ENCODE data around the gene NACA. TPM values are rescaled to one million over a fixed set of nuclear protein-coding genes. Genes with fewer than 3 reads are reported as not detected.

Gene NACA
- total RNA-seq, 1 experiment from 2014 or later: 896 TPM

GRCh38 chr12:56718149-56718548 is 7.0 kb downstream of the NACA start:
- ATAC-seq: no peak
- H3K4me1 ChIP-seq (ENCODE audit: control insufficient read depth in 1 of 2, insufficient read depth in 2 of 2, low read length in 2 of 2): peaks cover 13 to 23% of the 10 kb centered on the region in 2 experiments; a peak in 3 of 4 replicates
- TF ChIP-seq ZFX (IDR thresholded peaks at IDR 0.05): no peak
- TF ChIP-seq JUND (IDR thresholded peaks at IDR 0.05): no peak
- TF ChIP-seq YY1 (IDR thresholded peaks at IDR 0.05; ENCODE audit: extremely low read depth, insufficient replicate concordance, low read depth, low read length): no peak
- TF ChIP-seq SP1 (IDR thresholded peaks at IDR 0.05; ENCODE audit: low read depth): no peak
- TF ChIP-seq ELF1 (IDR thresholded peaks at IDR 0.05; ENCODE audit: borderline replicate concordance, low read depth): no peak
- no peak for TF ChIP-seq SIN3A (IDR thresholded peaks at IDR 0.05; ENCODE audit: low read depth)
- no peak for TF ChIP-seq EGR1 (IDR thresholded peaks at IDR 0.05; ENCODE audit: low read depth)
- no peak for TF ChIP-seq CTCF (IDR thresholded peaks at IDR 0.05 in 2 of 3, conservative IDR thresholded peaks at IDR 0.05 in 1 of 3; ENCODE audit: borderline replicate concordance in 1 of 3, insufficient read depth in 1 of 3, low read depth in 2 of 3, low read length in 2 of 3)
- TF ChIP-seq EZH2 (IDR thresholded peaks at IDR 0.05): no peak
- TF ChIP-seq POLR2A (IDR thresholded peaks at IDR 0.05; ENCODE audit: borderline replicate concordance, extremely low read depth, insufficient read depth, insufficient read length): no peak
- no peak for TF ChIP-seq EZH2phosphoT487 (IDR thresholded peaks at IDR 0.05; ENCODE audit: borderline replicate concordance)
- no peak for TF ChIP-seq FOSL1 (IDR thresholded peaks at IDR 0.05; ENCODE audit: low read depth)
- TF ChIP-seq TCF7L2 (IDR thresholded peaks at IDR 0.05; ENCODE audit: borderline replicate concordance, extremely low read depth, insufficient read depth, insufficient read length): no peak
- no peak for TF ChIP-seq RAD21 (IDR thresholded peaks at IDR 0.05; ENCODE audit: low read depth)
- TF ChIP-seq CEBPB (IDR thresholded peaks at IDR 0.05; ENCODE audit: low read depth): no peak
- peaks cover 51 to 77% of the 10 kb centered on the region in 2 experiments for H3K36me3 ChIP-seq (ENCODE audit: control insufficient read depth in 1 of 2, insufficient read depth in 2 of 2, low read length in 2 of 2)
- no peak overlapping the region for H3K9ac ChIP-seq (ENCODE audit: low read length)
- H3K9me3 ChIP-seq (ENCODE audit: control insufficient read depth in 1 of 2, insufficient read depth in 1 of 2, low read depth in 1 of 2, low read length in 2 of 2): no peaks in the 10 kb centered on the region
- no peak overlapping the region for H3K4me2 ChIP-seq (ENCODE audit: low read length)
- H3K27me3 ChIP-seq (ENCODE audit: insufficient read depth, low read length): no peaks in the 10 kb centered on the region
- no peaks in the 10 kb centered on the region for H3K9me2 ChIP-seq (ENCODE audit: insufficient read depth)
- H3K27ac ChIP-seq (ENCODE audit: low read depth, low read length): no peak overlapping the region
- peaks cover 72% of the 10 kb centered on the region; the same call in 1 of the 2 replicates for H4K20me1 ChIP-seq (ENCODE audit: insufficient read depth)
- intact Hi-C loops (cut with micrococcal nuclease): no loop called here
- H3K79me2 ChIP-seq (ENCODE audit: insufficient read depth, low read length): peaks cover 97% of the 10 kb centered on the region
- ChIA-PET POLR2A (interaction anchor here (0.7 to 2.5 kb wide), 2 partner anchors 30 to 200 kb away, joined by 3 to 6 read pairs; partner anchors contain the start of gene PTGES3), CTCF (no interaction called here), RAD21 (ENCODE audit: low non-redundant PET in 1 of 2, low total read pairs in 2 of 2, uncharacterized antibody in 2 of 2, unreplicated experiment in 2 of 2) (no interaction called here)
- BruUV-seq (replicated peaks): no TSS peak
- H2AFZ ChIP-seq (ENCODE audit: low read depth, low read length, poor library complexity, severe bottlenecking): no peak overlapping the region
- DNase-seq (ENCODE audit: low read depth, low spot score): no peak
- no peak overlapping the region for H3K4me3 ChIP-seq (replicated peaks in 1 of 2; ENCODE audit: low read depth in 1 of 2, low read length in 2 of 2)

All from HCT116 (cell line).